ENCODE data around the gene SH2D3A.
"Not testable (repeated sequence)": the region's sequence is repeated elsewhere in the genome, so short reads cannot be mapped to it uniquely, and the experiment has no call there.

Gene SH2D3A

DNA sequence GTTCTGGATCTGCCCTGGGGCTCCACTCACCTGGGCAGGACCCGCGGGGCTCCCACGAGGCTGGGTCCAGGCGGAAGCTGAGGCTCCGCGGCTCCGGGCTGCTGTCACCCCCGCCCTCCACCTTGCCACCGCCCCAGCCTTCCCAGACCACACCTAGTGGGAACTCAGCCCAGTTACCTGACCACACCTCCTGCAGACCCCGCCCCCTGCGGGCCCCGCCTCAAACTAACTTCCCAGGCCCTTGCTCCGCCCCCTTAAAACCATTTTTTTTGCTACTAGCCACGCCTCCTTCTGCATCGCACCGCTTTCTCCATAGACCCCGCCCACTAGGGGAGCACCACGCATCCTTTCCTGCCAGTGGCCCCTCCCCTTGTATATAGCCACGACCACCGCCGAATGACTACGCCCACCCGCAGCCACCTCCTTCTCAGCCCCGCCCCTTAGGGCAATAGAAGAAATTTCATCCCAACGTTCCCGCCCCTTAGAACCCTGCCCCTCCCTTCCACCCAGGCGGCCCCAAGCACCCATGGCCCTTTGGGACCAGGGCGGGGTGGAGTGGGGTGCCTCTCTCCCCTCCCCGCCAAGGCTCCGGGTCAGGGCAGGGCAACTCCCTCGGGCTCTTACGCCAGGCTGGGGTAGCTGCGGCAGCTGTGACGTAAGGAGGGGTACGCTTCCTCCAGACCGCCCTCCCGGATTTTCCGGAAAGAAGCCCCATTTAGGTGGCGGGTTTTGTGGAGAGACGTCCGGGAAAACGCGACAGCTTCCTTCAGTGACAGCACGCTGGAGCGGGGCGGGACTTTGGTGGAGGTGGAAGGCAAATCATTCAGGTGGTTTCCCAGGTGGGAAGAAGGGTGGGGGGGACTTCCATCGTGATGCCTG is at the start of gene SH2D3A:
SH2D3A (minus strand) TSS at position 79 of the 879 bp plus-strand sequence. CDS start 3,687 bp downstream, outside the sequence.
- peak; percentile 89 for DNase-seq (ENCODE audit: low read depth)

DNA sequence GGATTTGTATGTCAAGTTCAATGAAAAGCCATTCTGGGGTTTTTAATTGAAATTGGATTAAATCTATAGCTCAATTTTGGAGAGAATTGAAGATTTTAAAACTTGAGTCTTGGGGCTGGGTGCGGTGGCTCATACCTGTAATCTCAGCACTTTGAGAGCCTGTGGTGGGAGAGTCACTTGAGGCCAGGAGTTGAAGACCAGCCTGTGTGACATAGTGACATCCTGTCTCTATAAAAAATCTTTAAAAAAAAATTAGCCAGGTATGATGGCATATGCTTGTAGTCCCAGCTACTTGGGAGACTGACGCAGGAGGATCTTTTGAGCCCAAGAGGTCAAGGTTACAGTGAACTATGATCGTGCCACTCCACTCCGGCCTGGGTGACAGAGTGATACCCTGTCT is 46.4 kb upstream of the SH2D3A start:
- no peak for DNase-seq (ENCODE audit: low read depth)

DNA sequence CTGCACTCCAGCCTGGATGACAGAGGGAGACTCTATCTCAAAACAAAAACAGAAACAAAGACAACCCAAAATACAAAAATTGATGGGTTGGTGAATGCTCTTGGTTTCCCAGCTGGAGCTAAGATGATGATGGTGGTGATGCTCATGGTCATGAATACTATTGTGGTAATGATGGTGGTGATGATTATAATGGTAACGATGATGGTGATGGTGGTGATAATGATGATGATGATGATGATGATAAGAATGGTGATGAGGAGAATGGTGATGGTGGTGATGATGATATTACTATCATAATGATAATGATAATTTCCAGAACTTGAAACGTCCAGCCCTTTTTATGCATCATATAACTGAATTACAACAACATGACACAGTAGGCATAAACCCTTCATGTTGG is 45.4 kb upstream of the SH2D3A start:
- no peak for DNase-seq (ENCODE audit: low read depth)

DNA sequence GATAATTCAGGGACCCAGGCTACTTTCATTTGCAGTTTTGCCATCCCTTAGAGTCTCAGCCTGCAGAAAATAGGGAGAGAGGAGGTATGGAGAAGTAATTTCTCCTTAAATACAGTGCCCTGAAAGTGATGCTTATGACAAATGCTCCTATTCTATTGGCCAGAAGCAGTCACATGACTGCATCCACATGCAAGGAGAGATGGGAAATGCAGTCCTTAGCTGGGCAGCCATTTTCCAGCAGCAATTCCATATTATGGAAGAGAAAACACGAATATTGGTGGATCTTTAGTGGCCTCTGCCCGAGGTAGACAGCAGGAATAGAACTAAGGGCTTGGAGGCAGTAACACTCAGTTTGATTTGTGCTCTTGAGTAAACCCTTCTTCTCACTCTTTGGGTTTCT is 44.7 kb upstream of the SH2D3A start:
- no peak for DNase-seq (ENCODE audit: low read depth)

DNA sequence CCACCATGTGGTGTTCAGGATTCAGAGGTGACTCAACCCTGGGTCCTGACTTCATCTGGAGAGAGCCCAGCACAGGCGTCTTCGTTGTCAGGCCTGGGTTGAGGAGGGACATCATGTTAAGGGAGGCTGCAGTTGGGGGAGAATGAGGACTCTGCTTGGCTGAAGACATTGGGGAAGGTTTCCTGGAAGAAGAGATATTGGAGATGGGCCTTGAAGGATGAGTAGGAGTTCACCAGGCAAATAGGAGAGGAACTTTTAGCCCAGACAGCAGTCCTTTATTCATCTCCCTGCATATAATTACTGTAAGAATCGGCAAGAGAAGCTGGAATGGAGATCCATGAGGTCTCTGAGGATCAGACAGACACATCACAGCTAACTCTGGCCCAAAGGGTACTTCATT is 44.1 kb upstream of the SH2D3A start:
- no peak for DNase-seq (ENCODE audit: low read depth)

DNA sequence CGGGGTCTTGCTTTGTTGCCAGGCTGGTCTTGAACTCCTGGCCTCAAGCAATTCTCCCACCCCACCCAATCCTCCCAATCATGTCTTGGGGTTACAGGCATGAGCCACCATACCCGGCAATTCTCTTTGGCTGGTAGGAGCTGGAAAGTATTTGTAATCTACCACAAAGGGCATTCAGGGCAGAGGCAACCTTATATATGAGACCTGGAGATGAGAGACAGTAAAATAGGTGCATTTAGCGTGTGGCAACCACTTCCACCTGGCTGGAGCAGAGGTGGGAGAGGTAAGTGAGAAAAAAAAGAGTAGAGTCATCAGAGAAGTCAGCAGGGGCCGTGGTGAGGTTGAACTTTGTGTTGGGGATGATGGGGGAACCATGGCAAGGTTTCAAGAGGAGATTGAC is 42.0 kb upstream of the SH2D3A start:
- no peak for DNase-seq (ENCODE audit: low read depth)

DNA sequence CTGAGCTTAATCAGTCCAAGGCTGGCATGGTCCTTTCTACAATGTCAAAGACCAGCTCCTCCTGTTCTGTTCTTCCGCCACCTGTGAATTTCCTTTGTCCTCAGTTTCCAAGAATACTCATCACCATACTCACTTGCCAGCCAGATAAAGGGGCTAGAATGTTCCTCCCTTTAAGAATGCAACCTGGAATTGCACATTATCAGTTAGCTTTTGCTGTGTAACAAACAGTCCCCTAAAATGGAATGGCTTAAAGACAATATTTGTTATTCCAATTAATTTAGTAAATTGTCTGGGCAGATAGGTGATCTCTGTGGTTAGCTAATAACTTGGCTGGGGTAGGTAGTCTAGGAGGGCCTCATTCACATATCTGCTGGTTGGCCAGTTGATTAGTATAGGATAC is 41.3 kb upstream of the SH2D3A start:
- DNase-seq (ENCODE audit: low read depth): no peak

DNA sequence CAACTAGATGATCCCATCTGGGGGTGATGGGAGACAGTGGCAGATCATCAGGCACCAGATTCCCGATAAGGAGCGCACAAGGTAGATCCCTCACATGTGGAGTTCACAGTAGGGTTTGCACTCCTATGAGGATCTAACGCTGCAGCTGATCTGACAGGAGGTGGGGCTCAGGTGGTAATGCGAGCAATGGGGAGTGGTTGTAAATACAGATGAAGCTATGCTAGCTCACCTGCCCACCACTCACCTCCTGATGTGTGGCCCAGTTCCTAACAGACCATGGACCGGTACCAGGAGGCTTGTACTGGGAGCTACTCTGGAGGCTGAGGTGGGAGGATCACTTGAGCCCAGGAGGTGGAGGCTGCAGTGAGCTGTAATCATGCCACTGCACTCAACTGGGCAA is 40.1 kb upstream of the SH2D3A start:
- DNase-seq (ENCODE audit: low read depth): no peak

DNA sequence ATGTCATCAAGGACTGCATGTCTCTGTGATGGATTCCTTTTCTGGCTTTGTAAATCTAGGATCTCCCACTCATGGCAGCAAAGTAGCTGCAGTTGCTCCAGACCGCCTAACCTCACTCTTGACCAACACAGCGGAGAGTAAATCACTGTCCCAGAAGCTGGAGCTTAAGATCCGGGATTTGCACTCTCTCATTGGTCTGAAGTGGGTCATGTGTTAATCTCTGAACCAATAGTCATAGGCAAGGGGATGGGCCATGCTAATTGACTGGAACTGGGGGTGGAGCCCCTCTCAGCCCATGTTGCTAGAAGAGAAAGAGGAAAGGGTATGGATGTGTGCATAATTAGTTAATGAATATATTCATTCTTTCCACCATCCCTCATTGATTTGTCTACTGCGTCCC is 39.3 kb upstream of the SH2D3A start:
- no peak for DNase-seq (ENCODE audit: low read depth)

DNA sequence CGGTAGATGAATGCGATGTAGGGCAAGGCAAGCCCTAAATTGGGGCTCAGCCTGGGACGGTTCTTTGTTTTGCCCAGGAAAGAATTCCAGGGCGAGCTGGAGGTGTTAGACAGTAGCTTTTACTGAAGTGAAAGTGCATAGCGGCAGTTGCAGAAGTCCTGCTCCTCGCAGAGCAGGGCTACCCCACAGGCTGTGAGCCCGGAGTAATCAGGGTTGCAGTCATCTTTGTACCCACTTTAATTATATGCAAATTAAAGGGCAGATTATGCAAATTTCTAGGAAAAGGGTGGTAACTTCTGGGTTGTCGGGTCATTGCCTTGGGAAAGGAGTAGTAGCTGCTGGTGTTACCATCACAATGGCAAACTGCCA is 35.8 kb upstream of the SH2D3A start:
- no peak for DNase-seq (ENCODE audit: low read depth)

DNA sequence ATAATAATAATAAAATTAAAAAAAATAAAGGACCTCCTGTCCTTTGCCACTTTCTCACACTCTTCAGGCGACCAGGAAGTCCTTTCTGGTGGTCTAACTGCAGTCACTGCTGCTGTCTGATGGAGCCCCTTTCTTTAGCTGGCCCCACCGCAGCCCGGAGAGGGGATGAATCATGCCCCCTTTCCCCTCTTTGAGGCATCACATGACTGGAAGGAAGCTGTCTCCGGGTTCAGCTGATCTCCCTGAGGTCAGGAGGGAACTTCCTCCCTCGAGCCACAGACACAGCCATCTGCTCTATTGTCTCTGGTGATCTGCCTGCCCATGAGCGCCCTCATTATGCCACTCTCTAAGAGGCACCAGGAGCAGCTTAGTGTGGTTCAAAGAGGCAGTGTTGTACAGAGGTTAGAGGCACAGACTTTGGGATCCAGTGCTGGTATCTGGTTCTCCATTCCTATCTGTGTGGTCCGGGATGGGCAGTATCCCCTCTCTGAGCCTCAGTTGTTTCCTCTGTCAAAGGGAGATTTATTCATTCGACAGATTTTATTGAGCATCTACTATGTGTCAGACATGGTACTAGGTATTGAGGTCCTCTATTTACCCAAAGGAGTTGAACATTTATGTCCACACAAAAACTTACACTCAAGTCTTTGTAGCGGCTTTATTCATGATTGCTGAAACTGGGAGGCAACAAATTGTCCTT is 35.3 kb upstream of the SH2D3A start:
- DNase-seq (ENCODE audit: low read depth): peak; percentile 66

DNA sequence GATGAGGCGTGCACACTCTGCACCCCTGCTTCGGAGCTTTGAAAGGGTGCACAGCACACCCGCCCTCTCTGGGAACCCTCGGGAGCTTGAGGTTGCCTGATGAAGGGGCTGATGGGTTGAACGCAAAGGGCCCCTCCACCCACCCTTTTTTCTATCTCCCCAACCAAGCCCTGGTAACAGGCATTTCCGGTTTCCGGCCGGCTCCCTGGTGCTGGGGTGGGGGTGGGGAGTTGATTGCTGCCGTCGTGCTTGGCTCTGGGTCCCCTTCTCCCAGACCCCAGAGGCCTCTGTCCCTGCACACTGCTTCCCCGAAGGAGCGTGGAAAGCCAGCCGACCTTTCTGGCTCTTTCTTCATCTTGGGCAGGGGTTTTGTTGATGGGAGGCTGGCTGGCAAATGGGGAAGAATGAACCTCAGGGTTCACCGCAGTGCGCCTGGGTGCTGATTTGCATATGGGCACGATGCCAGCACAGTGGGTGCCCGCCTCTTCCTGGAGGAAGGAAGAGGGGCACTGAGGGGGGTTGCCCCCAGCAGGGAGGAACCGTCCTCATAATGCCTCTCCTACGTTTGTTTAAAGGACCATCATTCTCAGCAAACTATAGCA is 34.4 kb upstream of the SH2D3A start:
- DNase-seq (ENCODE audit: low read depth): peak; percentile 77

DNA sequence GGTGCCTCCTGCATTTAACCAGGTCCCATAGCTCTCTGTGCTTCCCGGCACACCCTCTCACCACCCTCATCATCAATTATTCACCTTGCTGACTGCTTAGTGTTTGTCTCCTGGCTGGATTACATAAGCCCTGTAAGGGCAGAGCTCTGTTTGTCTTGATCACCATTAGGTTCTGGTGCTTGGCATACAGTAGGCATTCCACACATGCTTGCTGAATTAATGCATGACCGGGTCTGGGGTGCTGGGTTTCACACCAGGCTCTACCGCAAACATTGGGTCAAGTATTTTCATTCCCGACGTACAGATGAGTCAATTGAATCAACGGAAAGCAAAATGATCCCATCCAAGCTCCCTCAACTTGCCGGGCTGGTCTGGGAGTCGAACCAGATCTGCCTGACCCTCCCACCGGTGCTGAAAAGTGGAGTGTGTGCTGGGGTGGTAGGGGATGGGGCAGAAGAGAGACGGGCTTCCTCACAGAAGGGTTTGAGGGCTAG is 33.8 kb upstream of the SH2D3A start:
- no peak for DNase-seq (ENCODE audit: low read depth)

DNA sequence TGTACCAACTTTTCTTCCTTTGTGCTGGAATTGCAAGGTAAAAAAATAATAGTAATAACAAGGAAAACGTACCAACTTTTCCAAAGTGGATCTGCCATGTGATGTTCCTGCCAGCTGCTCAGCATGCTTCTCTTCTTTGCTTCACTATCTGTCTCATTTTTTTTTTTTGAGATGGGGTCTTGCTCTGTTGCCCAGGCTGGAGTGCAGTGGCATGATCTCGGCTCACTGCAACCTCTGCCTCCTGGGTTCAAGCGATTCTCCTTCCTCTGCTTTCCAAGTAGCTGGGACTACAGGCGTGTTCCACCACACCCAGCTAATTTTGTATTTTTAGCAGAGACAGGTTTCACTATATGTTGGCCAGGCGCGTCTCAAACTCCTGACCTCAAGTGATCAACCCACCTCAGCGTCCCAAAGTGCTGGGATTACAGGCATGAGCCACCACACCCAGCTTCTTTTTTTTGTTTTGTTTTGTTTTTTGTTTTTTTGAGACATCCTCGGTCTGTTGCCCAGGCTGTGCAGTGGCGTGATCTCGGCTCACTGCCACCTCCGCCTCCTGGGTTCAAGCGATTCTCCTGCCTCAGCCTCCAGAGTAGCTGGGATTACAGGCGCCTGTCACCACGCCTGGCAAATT is 33.0 kb upstream of the SH2D3A start:
- DNase-seq (ENCODE audit: low read depth): not testable (repeated sequence)

DNA sequence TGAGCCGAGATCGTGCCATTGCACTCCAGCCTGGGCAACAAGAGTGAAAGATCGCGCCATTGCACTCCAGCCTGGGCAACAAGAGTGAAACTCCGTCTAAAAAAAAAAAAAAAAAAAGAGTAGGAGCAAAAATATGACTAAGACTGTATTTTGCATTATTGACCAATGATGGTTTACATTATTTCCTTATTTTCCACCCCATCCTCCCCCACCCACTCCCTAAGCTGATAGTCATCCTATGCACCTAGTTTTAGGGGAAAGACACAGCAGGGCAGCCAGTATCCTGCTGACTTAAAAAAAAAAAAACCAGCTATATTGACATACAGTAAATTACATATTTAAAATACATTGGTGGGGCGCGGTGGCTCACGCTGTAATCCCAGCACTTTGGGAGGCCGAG is 30.4 kb upstream of the SH2D3A start:
- DNase-seq (ENCODE audit: low read depth): no peak

DNA sequence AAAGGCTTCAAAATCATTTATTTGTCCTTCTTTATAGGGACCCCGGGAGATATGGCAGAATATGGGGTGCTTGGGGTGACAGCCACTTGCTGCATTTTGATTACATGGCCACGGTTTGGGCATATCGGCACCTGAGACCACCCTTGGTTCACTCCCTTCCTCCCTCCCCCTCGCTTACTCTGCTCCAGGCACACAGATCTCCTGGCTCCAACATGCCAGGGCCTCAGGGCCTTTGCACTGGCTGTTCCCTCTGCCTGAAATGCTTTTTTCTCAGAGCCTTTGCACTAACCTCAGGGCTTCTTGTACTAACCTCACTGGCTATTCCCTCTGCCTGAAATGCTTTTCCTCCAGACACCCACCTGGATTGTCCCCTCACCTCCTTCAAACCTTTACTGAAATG is 29.0 kb upstream of the SH2D3A start:
- DNase-seq (ENCODE audit: low read depth): no peak

DNA sequence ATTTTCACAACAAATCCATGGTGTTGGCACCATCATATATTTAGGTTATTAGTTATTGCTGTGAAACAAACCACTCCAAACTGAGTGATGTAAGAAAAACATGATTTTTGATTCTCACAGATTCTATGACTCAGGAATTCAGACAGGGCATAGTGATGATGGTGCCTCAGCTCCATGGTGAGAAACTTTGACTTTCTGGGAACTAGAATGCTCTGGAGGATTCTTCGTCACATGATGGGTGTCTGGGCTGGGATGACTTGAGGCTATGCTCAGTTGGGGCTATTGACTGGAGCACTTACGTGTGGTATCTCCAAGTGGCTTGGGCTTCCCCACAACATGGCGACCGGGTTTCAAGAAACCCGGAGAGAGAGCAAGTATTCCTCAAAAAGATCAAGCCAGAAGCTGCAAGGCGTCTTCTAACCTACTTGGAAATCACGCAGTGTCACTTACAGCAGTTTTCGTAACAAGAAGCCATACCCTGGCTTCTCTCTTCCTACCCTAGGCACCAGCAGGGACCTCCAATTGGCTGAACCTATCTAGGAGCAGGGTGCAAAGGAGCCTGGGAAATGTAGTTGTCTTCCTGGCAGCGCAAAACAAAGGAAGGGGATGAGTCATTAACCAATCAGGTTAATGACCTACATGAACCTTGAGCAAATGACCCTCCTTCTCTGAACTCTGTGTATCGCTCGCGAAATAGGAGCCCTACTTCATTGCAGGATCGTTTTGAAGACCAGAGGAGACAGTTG is 27.6 kb upstream of the SH2D3A start:
- DNase-seq (ENCODE audit: low read depth): no peak

DNA sequence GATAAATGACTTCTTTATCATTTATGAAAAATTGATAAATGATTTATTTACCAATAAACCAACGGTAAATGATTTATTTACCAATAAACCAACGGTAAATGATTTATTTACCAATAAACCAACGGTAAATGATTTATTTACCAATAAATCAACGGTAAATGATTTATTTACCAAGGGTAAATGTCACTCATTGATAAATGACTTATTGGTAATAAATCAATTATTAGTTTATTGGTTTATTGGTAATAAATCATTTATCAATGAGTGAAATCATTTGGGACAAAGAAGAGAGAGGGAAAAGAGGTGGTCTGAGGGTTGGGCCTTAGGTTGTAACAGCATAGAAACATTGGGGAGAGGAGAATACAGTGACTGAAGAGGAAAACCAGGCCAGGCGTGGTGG is 26.7 kb upstream of the SH2D3A start:
- no peak for DNase-seq (ENCODE audit: low read depth)

DNA sequence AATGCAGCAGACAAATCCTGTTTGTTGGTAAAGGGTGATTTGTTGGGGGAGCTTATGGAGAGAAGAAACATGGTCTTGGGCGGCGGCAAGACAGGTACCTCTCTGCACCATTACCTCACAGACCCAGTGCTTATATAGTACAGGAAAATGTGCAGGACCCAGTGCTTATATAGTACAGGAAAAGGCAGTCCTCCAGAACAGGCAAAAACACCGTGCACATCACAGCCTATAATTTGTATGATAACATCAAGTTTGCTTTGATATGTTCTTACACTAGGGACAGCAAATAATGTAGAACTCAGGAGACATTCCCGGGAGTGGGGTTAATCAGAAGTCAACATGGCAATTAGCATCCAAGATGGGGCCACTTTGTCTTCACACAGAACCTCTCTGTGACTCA is 26.2 kb upstream of the SH2D3A start:
- no peak for DNase-seq (ENCODE audit: low read depth)

DNA sequence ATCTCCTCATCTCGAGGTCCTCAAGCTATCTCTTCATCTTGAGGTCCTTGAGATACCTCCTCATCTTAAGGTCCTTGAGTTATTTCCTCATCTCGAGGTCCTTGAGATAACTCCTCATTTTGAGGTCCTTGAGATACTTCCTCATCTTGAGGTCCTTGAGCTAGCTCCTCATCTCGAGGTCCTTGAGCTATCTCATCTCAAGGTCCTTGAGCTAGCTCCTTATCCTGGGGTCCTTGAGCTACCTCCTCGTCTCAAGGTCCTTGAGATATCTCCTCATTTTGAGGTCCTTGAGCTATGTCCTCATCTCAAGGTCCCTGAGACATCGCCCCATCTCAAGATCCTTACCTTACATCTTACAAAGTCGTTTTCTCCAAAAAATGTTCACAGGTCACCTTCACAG is 24.0 kb upstream of the SH2D3A start:
- no peak for DNase-seq (ENCODE audit: low read depth)

DNA sequence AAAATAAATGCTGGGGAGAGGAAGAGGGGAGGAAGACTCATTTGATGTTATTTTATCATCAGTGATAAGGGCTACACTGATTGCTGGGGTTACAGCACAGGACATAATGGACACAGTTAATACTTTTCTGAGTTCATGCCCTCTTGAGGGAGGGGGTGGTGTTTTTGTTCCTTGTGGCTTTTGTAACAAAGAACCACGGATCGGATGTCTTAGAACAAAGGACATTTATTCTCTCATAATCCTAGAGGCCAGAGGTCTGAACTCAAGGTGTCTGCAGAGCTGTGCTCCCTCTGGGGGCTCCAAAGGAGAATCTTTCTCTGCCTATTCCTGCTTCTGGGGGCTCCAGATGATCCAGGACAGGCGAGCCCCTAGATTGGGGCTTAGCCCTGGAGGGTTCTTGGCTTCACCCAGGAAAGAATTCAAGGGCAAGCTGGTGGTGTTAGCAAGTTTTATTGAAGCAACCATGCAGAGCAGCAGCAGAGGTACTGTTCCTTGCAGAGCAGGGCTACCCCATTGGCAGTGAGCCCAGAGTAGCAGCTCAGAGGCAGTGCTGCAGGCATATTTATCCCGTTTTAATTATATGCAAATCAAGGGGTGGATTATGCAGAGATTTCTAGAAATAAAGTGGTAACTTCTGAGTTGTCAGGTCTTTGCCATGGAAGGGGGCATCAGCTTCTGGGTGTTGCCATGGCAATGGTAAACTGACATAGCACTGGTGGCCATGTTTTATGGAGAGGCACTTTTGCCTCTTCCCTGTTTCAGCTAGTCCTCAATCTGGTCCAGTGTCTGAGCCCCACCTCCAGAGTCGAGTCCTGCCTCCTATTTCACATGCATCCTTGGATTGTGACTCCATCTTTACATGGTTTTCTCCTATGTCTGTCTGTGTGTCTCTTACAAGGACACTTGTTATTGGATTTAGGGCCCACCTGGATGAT is 23.2 kb upstream of the SH2D3A start:
- DNase-seq (ENCODE audit: low read depth): no peak
